H9 (cell line): ENCODE measurements around the gene KMT2C. TPM values are rescaled to one million over a fixed set of nuclear protein-coding genes. Genes with fewer than 3 reads are reported as not detected.

ENCODE experiments used
- DNase-seq: peaks from one replicate; pipeline ENCODE4 v3.0.0-alpha.2; 2017
- H2AFZ ChIP-seq: one replicate; pipeline ENCODE4 v1.6.1; 2013; ENCODE audit warnings: mild to moderate bottlenecking, low read length, control low read depth, moderate library complexity
- H2AK5ac ChIP-seq: 2 replicates; pipeline ENCODE4 v1.6.1; 2013; ENCODE audit warnings: low read length, control low read depth, mixed read lengths; ENCODE audit not compliant: insufficient read length
- H2BK120ac ChIP-seq: one replicate; pipeline ENCODE4 v1.6.1; 2013; ENCODE audit warnings: low read depth, mild to moderate bottlenecking, low read length, control low read depth, inconsistent platforms; ENCODE audit not compliant: poor library complexity, severe bottlenecking
- H2BK12ac ChIP-seq: 2 replicates; pipeline ENCODE4 v1.6.1; 2013; ENCODE audit warnings: low read length, control low read depth, mixed read lengths, low read depth; ENCODE audit not compliant: insufficient read length
- H2BK15ac ChIP-seq: 2 replicates; pipeline ENCODE4 v1.6.1; 2013; ENCODE audit warnings: low read depth, low read length, control low read depth
- H2BK20ac ChIP-seq: one replicate; pipeline ENCODE4 v1.6.1; 2013; ENCODE audit warnings: low read depth, mild to moderate bottlenecking, low read length, control low read depth, inconsistent platforms; ENCODE audit not compliant: poor library complexity, severe bottlenecking
- H2BK5ac ChIP-seq: 2 replicates; pipeline ENCODE4 v1.6.1; 2013; ENCODE audit warnings: low read length, control low read depth, mixed read lengths; ENCODE audit not compliant: insufficient read length
- H3K14ac ChIP-seq: 2 replicates; pipeline ENCODE4 v1.6.1; 2013; ENCODE audit warnings: low read length, control low read depth; ENCODE audit not compliant: insufficient read depth
- H3K18ac ChIP-seq: 2 replicates; pipeline ENCODE4 v1.6.1; 2013; ENCODE audit warnings: low read depth, mild to moderate bottlenecking, mixed read lengths, low read length, control low read depth; ENCODE audit not compliant: insufficient read length
- H3K23ac ChIP-seq: 2 replicates; pipeline ENCODE4 v1.6.1; 2013; ENCODE audit warnings: low read length, control low read depth, mixed read lengths, low read depth; ENCODE audit not compliant: insufficient read length
- H3K23me2 ChIP-seq: 2 replicates; pipeline ENCODE4 v1.6.1; 2013; ENCODE audit warnings: low read depth, mild to moderate bottlenecking, mixed read lengths, low read length, control low read depth; ENCODE audit not compliant: insufficient read length, poor library complexity, severe bottlenecking
- H3K27ac ChIP-seq: 2 replicates; pipeline ENCODE4 v1.5.1; 2013; ENCODE audit warnings: low read length, control low read depth, mixed read lengths, low read depth; ENCODE audit not compliant: insufficient read length
- H3K27me3 ChIP-seq: 2 replicates; pipeline ENCODE4 v1.6.1; 2013; ENCODE audit warnings: low read length, control low read depth, inconsistent platforms; ENCODE audit not compliant: insufficient read depth
- H3K4ac ChIP-seq: 2 replicates; pipeline ENCODE4 v1.6.1; 2013; ENCODE audit warnings: low read depth, mild to moderate bottlenecking, control low read depth, inconsistent platforms, low read length, moderate library complexity
- H3K4me1 ChIP-seq: 2 replicates; pipeline ENCODE4 v1.6.1; 2013; ENCODE audit warnings: low read length, control low read depth, inconsistent platforms; ENCODE audit not compliant: insufficient read depth
- H3K4me2 ChIP-seq: 2 replicates; pipeline ENCODE4 v1.6.1; 2013; ENCODE audit warnings: low read length, control low read depth, mixed read lengths; ENCODE audit not compliant: insufficient read length, insufficient read depth
- H3K56ac ChIP-seq: 2 replicates; pipeline ENCODE4 v1.6.1; 2013; ENCODE audit warnings: low read depth, mild to moderate bottlenecking, mixed read lengths, low read length, control low read depth; ENCODE audit not compliant: insufficient read length
- H3K79me1 ChIP-seq: 2 replicates; pipeline ENCODE4 v1.6.1; 2013; ENCODE audit warnings: low read depth, mild to moderate bottlenecking, moderate library complexity, low read length, control low read depth, inconsistent platforms; ENCODE audit not compliant: insufficient read depth, poor library complexity, severe bottlenecking
- H3K79me2 ChIP-seq: 2 replicates; pipeline ENCODE4 v1.6.1; 2013; ENCODE audit warnings: low read length, control low read depth, inconsistent platforms; ENCODE audit not compliant: insufficient read depth
- H3K9ac ChIP-seq: 2 replicates; pipeline ENCODE4 v1.6.1; 2013; ENCODE audit warnings: low read length, control low read depth, mixed read lengths; ENCODE audit not compliant: insufficient read length; ENCODE audit errors: extremely low read depth
- H3K9me3 ChIP-seq: one replicate; pipeline ENCODE4 v1.6.1; 2013; ENCODE audit warnings: low read depth, low read length, inconsistent platforms; ENCODE audit not compliant: control insufficient read depth
- H3T11ph ChIP-seq: one replicate; pipeline ENCODE4 v1.6.1; 2013; ENCODE audit warnings: mild to moderate bottlenecking, low read length, control low read depth, inconsistent platforms
- H4K20me1 ChIP-seq: one replicate; pipeline ENCODE4 v1.6.1; 2013; ENCODE audit not compliant: control insufficient read depth, insufficient read length, insufficient read depth
- H4K5ac ChIP-seq: 2 replicates; pipeline ENCODE4 v1.6.1; 2013; ENCODE audit warnings: low read depth, mild to moderate bottlenecking, mixed read lengths, low read length, control low read depth; ENCODE audit not compliant: insufficient read length
- H4K8ac ChIP-seq: replicated peaks from 2 replicates; pipeline ENCODE4 v1.6.1; 2013; ENCODE audit warnings: low read length, control low read depth, mixed read lengths, low read depth; ENCODE audit not compliant: insufficient read length
- H4K91ac ChIP-seq: 2 replicates; pipeline ENCODE4 v1.6.1; 2013; ENCODE audit warnings: low read depth, mild to moderate bottlenecking, moderate library complexity, mixed read lengths, low read length, control low read depth; ENCODE audit not compliant: insufficient read length
- H3K27ac Mint-ChIP-seq, 3 experiments: 2 replicates in 2 of 3; 3 replicates in 1 of 3; pipeline ENCODE4 v1.8.0; 2020 to 2021; ENCODE audit warnings: mixed read lengths in 3 of 3, mild to moderate bottlenecking in 1 of 3, moderate library complexity in 1 of 3
- H3K27me3 Mint-ChIP-seq: 2 replicates; pipeline ENCODE4 v1.8.0; 2021; ENCODE audit warnings: low read depth, mild to moderate bottlenecking, moderate library complexity, mixed read lengths
- H3K36me3 Mint-ChIP-seq, 3 experiments: 2 replicates in 2 of 3; 3 replicates in 1 of 3; pipeline ENCODE4 v1.8.0; 2020 to 2021; ENCODE audit warnings: low read depth in 3 of 3, mixed read lengths in 3 of 3; ENCODE audit not compliant: insufficient read depth in 1 of 3
- H3K4me1 Mint-ChIP-seq, 2 experiments: 2 replicates each; pipeline ENCODE4 v1.8.0; 2020; ENCODE audit warnings: mixed read lengths in 2 of 2
- H3K4me3 Mint-ChIP-seq, 2 experiments: 2 replicates in 1 of 2; 3 replicates in 1 of 2; pipeline ENCODE4 v1.8.0; 2020 to 2021; ENCODE audit warnings: mild to moderate bottlenecking in 2 of 2, mixed read lengths in 2 of 2, moderate library complexity in 1 of 2
- H3K9me3 Mint-ChIP-seq, 2 experiments: 2 replicates in 1 of 2; 3 replicates in 1 of 2; pipeline ENCODE4 v1.8.0; 2020; ENCODE audit warnings: mild to moderate bottlenecking in 2 of 2, mixed read lengths in 2 of 2, moderate library complexity in 1 of 2
- WGBS: extraction: QIAGEN DNeasy Blood & Tissue Kit; methylation state at CpG from one replicate; pipeline ENCODE4 v1.1.7; 2013; ENCODE audit warnings: missing lambda C conversion rate, low lambda C conversion rate, mixed read lengths; ENCODE audit not compliant: insufficient read length; ENCODE audit errors: extremely low coverage; 5-methylcytosine and 5-hydroxymethylcytosine counted together
- total RNA-seq: library from RNA; stranded (reverse); gene quantifications from 2 replicates; pipeline ENCODE4 v1.2.1, GENCODE V29; 2021
- TF ChIP-seq, protein P1 (sequence below): fragments of 200-600 bp; sonication (generic); conservative IDR thresholded peaks from 3 replicates; pipeline ENCODE4 v1.8.0; 2021; ENCODE audit warnings: antibody characterized with exemption, mild to moderate bottlenecking

Gene KMT2C
- total RNA-seq, 1 experiment from 2014 or later, result 32.2 TPM

DNA sequence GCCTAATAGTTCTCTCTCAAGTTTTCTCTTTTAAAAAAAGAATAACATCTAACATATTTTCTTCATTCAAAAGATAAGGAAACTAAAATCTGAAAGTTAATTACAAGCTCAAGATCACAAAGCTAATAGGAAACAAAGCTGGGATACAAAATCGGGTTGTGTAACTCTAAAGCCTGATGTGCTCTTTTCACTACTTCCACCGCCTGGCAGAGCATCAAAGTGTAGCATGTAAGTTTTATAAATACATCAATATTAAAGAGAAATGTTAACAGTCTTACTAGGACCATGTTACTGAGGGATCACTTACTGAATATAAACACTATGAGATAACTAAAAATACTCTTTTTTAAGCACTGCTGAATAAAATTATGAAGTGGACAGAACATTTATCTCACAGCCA is 97.2 kb downstream of the KMT2C start:
- Histone ChIP-seq H4K8ac (no peak overlapping the region), H2BK5ac (no peak overlapping the region), H2BK12ac (no peak overlapping the region), H3K27me3 (no peaks in the 10 kb centered on the region), H3K56ac (no peak overlapping the region), H2AFZ (no peak overlapping the region), H4K91ac (no peak overlapping the region), H3K4me2 (no peak overlapping the region), H4K5ac (no peak overlapping the region), H2BK15ac (no peak overlapping the region), H3K4ac (no peak overlapping the region), H3K27ac (no peak overlapping the region), H2BK20ac (no peak overlapping the region), H3K23me2 (no peaks in the 10 kb centered on the region), H3T11ph (no peak overlapping the region), H4K20me1 (no peaks in the 10 kb centered on the region), H3K79me1 (peaks cover 3% of the 10 kb centered on the region), H3K18ac (no peak overlapping the region), H3K23ac (no peak overlapping the region), H3K14ac (no peak overlapping the region), H3K9ac (no peak overlapping the region), H2BK120ac (no peak overlapping the region), H3K4me1 (no peaks in the 10 kb centered on the region), H3K9me3 (no peaks in the 10 kb centered on the region), H3K79me2 (no peaks in the 10 kb centered on the region), H2AK5ac (no peak overlapping the region)
- Mint-ChIP-seq H3K4me3 (no peak overlapping the region), H3K36me3 (no peaks in the 10 kb centered on the region), H3K9me3 (no peaks in the 10 kb centered on the region), H3K27ac (no peak overlapping the region), H3K27me3 (no peaks in the 10 kb centered on the region), H3K4me1 (peaks cover 3 to 8% of the 10 kb centered on the region in 2 experiments)
- WGBS, result no CpG with 5 or more reads among the region's 2 CpGs
- no peak for DNase-seq
- TF ChIP-seq, protein P1, sequence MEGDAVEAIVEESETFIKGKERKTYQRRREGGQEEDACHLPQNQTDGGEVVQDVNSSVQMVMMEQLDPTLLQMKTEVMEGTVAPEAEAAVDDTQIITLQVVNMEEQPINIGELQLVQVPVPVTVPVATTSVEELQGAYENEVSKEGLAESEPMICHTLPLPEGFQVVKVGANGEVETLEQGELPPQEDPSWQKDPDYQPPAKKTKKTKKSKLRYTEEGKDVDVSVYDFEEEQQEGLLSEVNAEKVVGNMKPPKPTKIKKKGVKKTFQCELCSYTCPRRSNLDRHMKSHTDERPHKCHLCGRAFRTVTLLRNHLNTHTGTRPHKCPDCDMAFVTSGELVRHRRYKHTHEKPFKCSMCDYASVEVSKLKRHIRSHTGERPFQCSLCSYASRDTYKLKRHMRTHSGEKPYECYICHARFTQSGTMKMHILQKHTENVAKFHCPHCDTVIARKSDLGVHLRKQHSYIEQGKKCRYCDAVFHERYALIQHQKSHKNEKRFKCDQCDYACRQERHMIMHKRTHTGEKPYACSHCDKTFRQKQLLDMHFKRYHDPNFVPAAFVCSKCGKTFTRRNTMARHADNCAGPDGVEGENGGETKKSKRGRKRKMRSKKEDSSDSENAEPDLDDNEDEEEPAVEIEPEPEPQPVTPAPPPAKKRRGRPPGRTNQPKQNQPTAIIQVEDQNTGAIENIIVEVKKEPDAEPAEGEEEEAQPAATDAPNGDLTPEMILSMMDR, result no peak
